Activated CD4-positive, alpha-beta T cell treated with anti-CD3 and anti-CD28 coated beads for 1 hour (primary cell): ENCODE measurements around the gene TSNAX.
A peak's percentile ranks its signal among the peaks of the same experiment; 100 is the strongest.

Experiments used
- DNase-seq: peaks from one replicate; pipeline ENCODE4 v3.0.0-alpha.2; 2020

TSNAX gene

GRCh38 chr1:231519166-231519565 is 9.3 kb upstream of the TSNAX start:
- no peak for DNase-seq

- DNase-seq = no peak
These were observed 6.4 kb upstream of the TSNAX start for GRCh38 chr1:231522038-231522437.

DNA sequence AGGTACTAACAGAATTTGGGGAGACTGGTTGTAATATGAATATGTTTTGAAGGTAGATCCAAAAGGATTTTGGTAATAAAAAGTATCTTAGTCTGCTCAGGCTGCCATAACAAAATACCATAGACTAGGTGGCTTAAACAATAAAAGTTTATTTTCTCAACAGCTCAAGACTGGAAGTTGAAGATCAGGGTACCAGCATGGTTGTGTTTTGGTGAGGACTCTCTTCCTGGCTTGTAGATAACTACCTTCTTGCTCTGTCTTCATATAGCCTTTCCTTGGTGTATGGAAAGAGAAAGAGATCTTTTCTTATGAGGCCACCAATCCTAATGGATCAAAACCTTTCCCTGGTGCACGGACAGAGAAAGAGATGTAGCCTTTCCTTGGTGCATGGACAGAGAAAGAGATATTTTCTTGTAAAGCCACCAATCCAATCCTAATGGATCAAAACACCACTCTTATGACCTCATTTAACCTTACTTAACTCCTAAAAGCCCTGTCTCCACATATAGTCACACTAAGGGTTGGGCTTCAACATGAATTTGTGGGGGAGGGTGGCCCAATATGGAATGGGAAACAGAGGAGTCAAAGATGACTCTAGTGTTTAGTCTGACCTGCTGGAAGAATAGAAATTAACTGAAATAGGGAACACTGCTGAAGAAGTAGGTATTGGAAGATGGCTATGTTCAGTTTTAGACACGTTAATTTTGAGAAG is 5.4 kb upstream of the TSNAX start:
- DNase-seq = no peak

DNA sequence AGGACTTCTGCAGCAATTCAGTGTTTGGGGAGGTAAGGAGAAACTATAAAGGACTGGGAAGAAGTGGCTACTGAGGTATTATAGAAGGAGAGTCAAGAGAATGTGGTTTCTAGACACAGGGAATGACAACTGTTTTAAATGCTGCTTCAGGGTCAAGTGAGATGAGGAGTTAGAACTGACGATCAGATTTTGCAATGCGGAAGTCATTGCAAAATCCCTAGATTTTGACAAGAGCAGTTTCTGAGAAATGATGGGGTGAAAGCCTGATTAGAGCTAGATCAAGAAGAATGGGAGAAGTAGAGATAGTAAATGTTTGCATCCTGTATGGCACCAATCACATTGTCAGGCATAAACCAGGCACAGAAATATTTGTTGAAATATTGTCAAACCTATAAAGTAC is 4.7 kb upstream of the TSNAX start:
- DNase-seq = no peak

GRCh38 chr1:231526536-231526935 is 1.9 kb upstream of the TSNAX start:
- DNase-seq = no peak

DNA sequence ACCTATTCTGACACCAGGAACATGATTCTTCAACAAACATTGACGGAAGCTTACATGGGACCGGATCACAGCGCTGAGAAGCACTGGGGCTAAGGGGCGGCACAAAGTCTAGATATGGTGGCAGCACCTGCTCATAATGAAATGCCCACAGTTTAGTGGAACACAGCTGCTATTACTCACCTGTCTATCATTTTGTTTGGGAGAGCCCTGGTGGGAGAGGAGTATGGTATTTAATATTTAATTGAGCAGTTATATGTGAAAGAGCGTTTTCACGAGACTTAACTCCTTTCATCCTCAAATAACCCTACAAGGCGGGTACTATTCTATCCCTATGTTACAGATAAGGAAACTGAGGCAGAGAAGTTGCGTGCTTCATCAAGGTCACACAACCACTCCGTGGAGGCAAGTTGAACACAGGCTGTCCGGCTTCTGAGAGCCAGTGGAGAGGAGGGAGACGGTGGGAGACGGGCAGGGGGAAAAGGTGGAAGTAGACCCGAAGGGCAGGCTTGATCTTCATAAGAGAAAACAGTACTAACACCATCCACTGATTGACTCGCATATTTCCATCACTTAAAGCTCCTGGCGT is 790 bp upstream of the TSNAX start:
- peak; percentile 12 for DNase-seq

GRCh38 chr1:231533240-231533639 is 4.8 kb downstream of the TSNAX start:
- DNase-seq = no peak

DNA sequence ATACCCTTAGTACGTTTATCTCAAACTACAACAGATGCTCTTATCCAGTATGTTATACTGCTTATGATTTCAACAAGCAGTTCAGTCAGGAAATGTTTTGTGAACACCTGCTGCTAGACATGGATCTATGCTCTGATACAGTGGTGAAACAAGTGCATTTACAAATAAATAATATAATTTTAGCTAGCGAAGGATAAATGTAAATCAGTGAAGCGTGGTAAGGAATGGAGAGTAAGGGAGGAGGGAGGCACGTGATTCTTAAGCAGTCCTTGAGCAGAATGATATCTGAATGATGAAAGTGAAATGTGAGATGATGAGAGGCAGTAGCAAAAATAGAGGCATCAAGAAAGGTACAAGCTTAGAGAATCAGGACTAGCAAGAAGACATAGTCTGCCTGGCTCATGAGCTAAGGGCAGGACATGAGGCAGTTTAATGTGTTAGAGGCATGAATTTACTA is 6.3 kb downstream of the TSNAX start:
- DNase-seq = no peak

DNA sequence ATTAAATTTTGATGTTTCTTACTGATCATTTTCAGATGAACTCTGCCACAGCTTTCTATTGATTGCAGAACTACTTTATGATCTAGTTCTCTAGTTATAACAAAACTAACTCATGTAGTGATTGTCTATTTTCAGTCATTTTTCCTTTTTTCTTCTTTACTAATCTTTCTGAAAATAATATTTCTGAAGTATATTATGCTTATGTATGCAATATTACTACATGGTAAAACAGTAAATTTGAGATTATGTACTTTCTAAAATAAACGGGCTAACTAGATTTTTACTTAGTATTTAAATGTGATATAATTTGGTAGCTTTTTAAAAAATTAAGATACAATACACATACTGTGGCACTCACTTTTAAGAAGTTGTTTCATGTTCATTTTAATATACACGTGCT is 7.6 kb downstream of the TSNAX start:
- DNase-seq = no peak

DNA sequence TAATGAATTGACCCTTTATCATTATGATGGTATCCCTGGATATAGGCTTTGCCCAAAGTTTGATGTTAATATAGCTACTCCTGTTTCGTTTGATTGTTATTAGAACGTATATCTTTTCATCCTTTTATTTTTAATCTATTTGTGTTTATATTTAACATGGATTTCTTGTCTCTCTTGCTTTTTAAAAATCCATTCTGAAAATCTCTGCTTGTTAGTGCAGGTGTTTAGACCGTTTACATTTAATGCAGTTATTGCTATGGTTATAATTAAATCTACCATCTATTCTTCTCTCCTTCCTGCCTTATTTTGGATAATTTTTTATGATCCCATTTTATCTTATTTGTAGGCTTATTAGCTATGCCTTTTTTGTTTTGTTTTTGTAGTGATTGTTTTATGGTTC is 12.4 kb downstream of the TSNAX start:
- no peak for DNase-seq

- DNase-seq = no peak
These were observed 13.4 kb downstream of the TSNAX start for GRCh38 chr1:231541842-231542241.

GRCh38 chr1:231544943-231545592 is 16.6 kb downstream of the TSNAX start:
- no peak for DNase-seq

DNA sequence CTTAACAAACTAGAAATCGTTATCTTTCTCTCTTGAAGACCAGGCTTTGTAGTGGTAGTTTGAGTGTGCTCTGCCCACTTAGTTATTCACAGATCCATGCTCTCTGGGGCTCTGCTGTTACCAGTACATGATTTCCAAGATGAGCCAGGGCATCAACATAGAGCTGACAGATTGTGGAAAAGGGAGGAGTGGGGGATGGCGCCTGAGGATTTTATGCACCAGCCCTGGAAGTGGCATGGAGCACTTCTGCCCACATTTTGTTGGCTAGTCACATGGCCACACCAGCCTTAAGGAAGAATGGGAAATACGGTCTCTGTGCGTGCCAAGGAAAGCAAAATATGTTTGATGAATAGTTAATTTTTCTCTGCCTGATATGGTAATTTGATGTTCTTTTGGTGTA is 18.2 kb downstream of the TSNAX start:
- DNase-seq = no peak

- DNase-seq = no peak
These were observed 21.4 kb downstream of the TSNAX start for GRCh38 chr1:231549733-231550447.

DNA sequence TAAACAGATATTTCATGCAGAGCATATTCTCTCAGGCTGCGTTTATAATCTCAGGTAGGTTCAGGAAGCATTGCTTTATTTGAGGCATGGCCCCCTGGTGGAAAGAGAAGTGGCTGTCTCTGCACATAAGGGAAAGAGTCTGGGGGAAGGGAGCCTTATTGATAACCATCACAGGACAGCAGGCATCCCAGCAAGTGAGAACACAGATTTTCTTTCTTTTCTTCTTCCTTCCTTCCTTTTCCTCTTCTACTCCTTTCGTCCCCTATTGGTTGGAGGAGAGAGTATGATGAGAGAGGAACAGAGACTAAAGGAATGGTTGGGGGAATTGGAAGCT is 21.9 kb downstream of the TSNAX start:
- DNase-seq = no peak

GRCh38 chr1:231553320-231553719 is 24.9 kb downstream of the TSNAX start:
- no peak for DNase-seq

DNA sequence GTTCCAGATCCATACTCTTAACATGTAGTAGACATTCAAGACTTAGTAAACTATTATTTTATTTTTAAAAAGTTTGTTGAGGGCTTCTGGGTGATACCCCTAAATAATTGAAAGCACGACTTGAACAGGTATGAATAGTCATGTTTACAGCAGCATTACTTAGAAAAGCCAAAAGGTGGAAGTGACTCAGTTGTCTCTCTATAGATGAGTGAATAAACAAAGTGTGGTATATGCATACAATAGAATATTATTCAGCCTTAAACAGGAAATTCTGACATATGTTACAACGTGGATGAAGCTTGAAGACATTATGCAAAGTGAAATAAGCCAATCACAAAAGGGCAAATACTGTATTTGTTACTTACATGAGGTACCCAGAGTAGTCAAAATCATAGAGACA is 26.5 kb downstream of the TSNAX start:
- DNase-seq = no peak

DNA sequence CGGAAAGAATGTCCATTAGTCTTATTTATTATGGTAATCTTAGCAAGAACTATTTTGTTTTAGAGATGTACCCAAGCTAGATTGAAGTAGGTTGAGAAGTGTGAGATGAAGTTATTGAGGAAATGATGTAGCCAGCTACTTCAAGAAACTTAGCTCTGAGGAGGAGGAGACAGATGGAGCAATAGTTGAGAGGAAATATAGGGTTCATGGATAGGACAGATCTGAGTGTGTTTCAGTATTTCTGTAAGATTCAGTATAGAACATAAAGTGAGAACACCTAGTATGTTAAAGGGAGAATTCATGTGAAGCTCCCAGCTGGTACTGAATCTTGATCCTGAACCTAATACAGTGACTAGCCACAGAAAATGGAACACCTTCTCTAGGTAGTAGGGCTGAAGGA is 28.9 kb downstream of the TSNAX start:
- DNase-seq = no peak

GRCh38 chr1:231557898-231558707 is 29.6 kb downstream of the TSNAX start:
- DNase-seq = no peak

DNA sequence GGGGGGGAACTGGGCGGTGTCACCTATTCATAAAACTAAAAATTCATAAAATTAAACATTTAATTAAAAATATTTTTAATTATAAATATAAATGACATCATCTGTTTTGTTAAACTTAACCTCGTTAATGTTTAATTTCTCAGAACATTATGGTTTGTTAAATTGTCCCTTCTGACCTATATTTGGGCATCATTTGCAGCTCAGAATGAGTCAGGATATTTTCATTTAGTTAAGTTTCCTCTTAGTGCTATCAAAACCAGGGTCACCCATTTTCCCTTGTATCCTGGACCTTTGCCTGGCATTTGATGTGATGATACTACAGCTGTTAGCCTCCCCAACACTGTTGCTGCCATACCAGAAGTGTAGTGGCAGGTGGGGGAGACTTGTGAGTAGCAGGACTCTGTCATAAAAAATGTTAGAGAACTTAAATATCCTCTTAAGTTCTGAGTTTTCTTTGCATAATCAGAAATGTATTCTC is 30.3 kb downstream of the TSNAX start:
- DNase-seq = no peak

- DNase-seq = no peak
These were observed 33.3 kb downstream of the TSNAX start for GRCh38 chr1:231561647-231562383.

GRCh38 chr1:231563247-231563646 is 34.8 kb downstream of the TSNAX start:
- DNase-seq = no peak
